Vagina (tissue), 2 donors: ENCODE measurements around the gene PTK6. TPM values are rescaled to one million over a fixed set of nuclear protein-coding genes. Genes with fewer than 3 reads are reported as not detected.

Source experiments
- DNase-seq, 2 donors: peaks; one replicate each; pipeline ENCODE4 v3.0.0-alpha.2; 2017; ENCODE audit errors: extremely low spot score in 2 of 2
- H3K27ac ChIP-seq: fragments of 200-600 bp; sonication (generic); one replicate; pipeline ENCODE4 v1.5.1; 2019
- H3K27me3 ChIP-seq: fragments of 200-600 bp; sonication (generic); one replicate; pipeline ENCODE4 v1.5.1; 2019
- H3K36me3 ChIP-seq, 2 donors: fragments of 200-600 bp; sonication (generic); one replicate each; pipeline ENCODE4 v1.5.1; 2017 to 2019
- H3K4me1 ChIP-seq: fragments of 200-600 bp; sonication (generic); one replicate; pipeline ENCODE4 v1.5.1; 2019
- H3K4me3 ChIP-seq, 2 donors: fragments of 200-600 bp; sonication (generic); 1 replicate in 1 of 2; 2 replicates in 1 of 2; pipeline ENCODE4 v1.5.1; 2016 to 2019
- H3K9me3 ChIP-seq: fragments of 200-600 bp; sonication (generic); one replicate; pipeline ENCODE4 v1.5.1; 2019
- POLR2A ChIP-seq, 2 donors: fragments of 450-650 bp; IDR thresholded peaks; one replicate each; pipeline ENCODE4 v1.6.1; 2017; ENCODE audit warnings: antibody characterized with exemption in 2 of 2, mild to moderate bottlenecking in 2 of 2, moderate library complexity in 2 of 2
- POLR2AphosphoS5 ChIP-seq, 2 donors: sonication (generic); formaldehyde crosslinking; IDR thresholded peaks; one replicate each; pipeline ENCODE4 v1.9.0; 2017; ENCODE audit warnings: antibody characterized with exemption in 2 of 2, mild to moderate bottlenecking in 2 of 2, low read depth in 1 of 2; ENCODE audit not compliant: insufficient read depth in 1 of 2
- intact Hi-C: fragments of 100-400 bp; cut with DNase I; formaldehyde crosslinking; loops from one replicate; pipeline ENCODE4 v1.15.1; 2023
- total RNA-seq: library from RNA; depleted of rRNA; stranded (reverse); fragments of >200 nt; gene quantifications from one replicate; pipeline ENCODE4 v1.2.3, GENCODE V29; 2016
- TF ChIP-seq, protein P1 (sequence below), 3 experiments: fragments of 450-650 bp in 2 of 3; fragments of 200-600 bp in 1 of 3; sonication (generic) in 1 of 3; IDR thresholded peaks; one replicate each; pipeline ENCODE4 v1.5.1; 2017 to 2019; ENCODE audit warnings: antibody characterized with exemption in 3 of 3, mild to moderate bottlenecking in 2 of 3, moderate library complexity in 2 of 3

The PTK6 gene
- total RNA-seq, 1 donor from 2014 or later, result 25.8 TPM

DNA sequence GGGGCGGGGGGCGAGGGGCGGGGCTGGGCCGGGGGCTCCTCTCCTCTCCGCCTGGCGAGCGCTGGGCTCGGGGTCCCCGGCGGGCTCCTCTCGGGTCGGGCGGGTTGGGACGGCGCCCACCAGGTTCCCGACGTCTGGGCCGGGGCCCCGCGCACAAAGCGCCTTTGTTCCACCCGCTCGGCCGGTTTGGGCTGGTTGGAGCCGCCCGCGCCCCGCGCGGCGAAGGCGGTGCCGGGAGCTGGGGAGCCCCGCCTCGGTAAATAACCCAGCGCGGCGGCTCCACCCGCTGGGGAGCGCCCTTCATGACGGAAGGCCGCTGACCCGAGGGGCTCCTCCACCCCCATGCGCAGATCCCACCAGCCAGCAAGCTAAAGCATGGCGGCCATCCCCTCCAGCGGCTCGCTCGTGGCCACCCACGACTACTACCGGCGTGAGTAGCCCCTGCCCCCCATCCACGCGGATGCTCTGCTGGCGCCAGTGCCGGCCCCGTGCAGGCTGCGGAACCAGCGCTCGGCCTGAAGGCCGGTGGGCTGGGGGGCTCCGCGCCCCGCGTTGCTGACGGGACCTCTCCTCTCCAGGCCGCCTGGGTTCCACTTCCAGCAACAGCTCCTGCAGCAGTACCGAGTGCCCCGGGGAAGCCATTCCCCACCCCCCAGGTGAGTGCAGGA lies 16.1 kb downstream of the PTK6 start:
- no peaks in the 10 kb centered on the region for H3K36me3 ChIP-seq
- no peaks in the 10 kb centered on the region for H3K27me3 ChIP-seq
- TF ChIP-seq POLR2AphosphoS5 (IDR thresholded peaks at IDR 0.05; ENCODE audit: insufficient read depth in 1 of 2, low read depth in 1 of 2), result no peak
- no peak for TF ChIP-seq POLR2A (IDR thresholded peaks at IDR 0.05)
- TF ChIP-seq, protein P1, sequence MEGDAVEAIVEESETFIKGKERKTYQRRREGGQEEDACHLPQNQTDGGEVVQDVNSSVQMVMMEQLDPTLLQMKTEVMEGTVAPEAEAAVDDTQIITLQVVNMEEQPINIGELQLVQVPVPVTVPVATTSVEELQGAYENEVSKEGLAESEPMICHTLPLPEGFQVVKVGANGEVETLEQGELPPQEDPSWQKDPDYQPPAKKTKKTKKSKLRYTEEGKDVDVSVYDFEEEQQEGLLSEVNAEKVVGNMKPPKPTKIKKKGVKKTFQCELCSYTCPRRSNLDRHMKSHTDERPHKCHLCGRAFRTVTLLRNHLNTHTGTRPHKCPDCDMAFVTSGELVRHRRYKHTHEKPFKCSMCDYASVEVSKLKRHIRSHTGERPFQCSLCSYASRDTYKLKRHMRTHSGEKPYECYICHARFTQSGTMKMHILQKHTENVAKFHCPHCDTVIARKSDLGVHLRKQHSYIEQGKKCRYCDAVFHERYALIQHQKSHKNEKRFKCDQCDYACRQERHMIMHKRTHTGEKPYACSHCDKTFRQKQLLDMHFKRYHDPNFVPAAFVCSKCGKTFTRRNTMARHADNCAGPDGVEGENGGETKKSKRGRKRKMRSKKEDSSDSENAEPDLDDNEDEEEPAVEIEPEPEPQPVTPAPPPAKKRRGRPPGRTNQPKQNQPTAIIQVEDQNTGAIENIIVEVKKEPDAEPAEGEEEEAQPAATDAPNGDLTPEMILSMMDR (IDR thresholded peaks at IDR 0.05), result no peak
- H3K4me1 ChIP-seq, result peaks cover 35% of the 10 kb centered on the region
- H3K9me3 ChIP-seq, result no peaks in the 10 kb centered on the region
- H3K27ac ChIP-seq, result peak overlapping the region; percentile 97
- no peak for DNase-seq
- peak overlapping the region; percentile 58 to 94 for H3K4me3 ChIP-seq
- intact Hi-C loops, result no loop called here

DNA sequence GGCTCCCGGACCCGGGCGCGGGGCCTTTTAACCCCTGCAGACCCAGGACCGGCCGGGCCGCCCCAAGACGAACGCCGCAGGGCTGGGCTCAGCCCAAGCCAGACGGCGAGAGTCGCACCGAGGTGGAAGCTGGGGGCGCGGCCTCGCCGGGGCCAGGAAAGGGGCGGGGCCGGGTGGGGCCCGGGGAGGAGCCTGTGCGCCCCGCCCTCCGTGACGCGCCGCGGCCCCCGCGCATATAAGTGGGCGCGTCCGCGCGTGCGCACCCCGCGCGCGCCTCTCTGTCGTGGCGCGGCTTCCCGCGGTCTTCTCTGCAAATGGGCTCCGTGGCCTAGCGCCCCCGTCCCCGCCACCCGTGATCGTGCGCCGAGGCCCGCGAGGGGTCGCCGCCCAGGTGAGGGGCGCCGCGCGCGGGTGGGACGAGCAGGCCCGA lies 16.7 kb downstream of the PTK6 start, which contains the start of gene PPDPF:
TSS of gene PPDPF (plus strand) at position 262 of the 430 bp plus-strand sequence. CDS start 544 bp downstream, outside the sequence.
- peaks cover 35% of the 10 kb centered on the region for H3K4me1 ChIP-seq
- peak within 1 kb of the TSS; percentile 97 for H3K27ac ChIP-seq
- H3K9me3 ChIP-seq, result no peaks in the 10 kb centered on the region
- H3K4me3 ChIP-seq, result peak within 1 kb of the TSS; percentile 58 to 94
- TF ChIP-seq POLR2AphosphoS5 (IDR thresholded peaks at IDR 0.05; ENCODE audit: insufficient read depth in 1 of 2, low read depth in 1 of 2) (peak in 1 of 2 donors; percentile 67), POLR2A (IDR thresholded peaks at IDR 0.05) (peak in 1 of 2 donors; percentile 93)
- TF ChIP-seq, protein P1 (IDR thresholded peaks at IDR 0.05), result no peak
- no peak for DNase-seq
- no peaks in the 10 kb centered on the region for H3K36me3 ChIP-seq
- intact Hi-C loops, result no loop called here
- H3K27me3 ChIP-seq, result no peaks in the 10 kb centered on the region

DNA sequence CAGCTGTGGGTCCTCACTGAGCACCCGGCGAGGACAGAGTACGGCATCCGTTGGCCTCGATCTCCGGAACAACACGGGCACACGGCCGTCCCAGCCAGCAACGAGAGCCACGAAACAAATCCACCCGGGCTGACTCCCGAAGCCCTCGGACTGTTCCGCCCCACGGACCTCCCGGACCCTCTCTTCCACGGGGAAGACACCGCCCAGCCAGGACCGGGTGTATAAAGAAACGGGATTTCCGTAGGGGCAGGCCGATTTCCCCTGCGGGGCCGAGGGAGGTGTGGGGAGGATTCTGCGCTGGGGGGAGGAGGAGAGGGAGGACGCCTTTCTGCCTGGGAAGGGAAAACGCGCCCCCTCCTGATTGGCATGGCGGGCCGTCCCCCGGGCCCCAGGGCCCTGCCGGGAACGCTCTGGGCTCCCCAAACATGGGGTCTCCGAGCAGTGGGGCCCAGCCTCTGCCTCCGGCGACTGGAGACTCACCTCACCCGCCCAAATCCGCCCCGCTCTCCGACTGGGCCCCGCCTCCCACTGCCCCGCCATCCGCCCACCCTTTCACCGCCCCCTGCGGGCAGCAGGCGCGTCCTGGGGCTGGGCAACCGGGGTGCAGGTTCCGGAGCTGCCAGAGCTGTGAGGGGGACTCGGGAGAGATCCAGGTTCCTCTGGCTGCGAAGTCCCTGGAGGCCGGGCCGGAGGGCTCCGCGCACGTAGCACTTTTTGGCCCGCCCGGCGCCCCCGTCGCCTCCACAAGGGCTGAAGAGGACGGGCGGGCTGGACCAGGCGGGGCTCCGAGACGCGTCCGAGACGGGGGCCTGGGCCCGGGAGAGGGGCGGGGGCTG lies 17.3 kb downstream of the PTK6 start:
- TF ChIP-seq POLR2AphosphoS5 (IDR thresholded peaks at IDR 0.05; ENCODE audit: insufficient read depth in 1 of 2, low read depth in 1 of 2), result peak in 1 of 2 donors; percentile 38
- TF ChIP-seq, protein P1 (IDR thresholded peaks at IDR 0.05), result no peak
- no peak for TF ChIP-seq POLR2A (IDR thresholded peaks at IDR 0.05)
- DNase-seq, result no peak
- intact Hi-C loops, result no loop called here

DNA sequence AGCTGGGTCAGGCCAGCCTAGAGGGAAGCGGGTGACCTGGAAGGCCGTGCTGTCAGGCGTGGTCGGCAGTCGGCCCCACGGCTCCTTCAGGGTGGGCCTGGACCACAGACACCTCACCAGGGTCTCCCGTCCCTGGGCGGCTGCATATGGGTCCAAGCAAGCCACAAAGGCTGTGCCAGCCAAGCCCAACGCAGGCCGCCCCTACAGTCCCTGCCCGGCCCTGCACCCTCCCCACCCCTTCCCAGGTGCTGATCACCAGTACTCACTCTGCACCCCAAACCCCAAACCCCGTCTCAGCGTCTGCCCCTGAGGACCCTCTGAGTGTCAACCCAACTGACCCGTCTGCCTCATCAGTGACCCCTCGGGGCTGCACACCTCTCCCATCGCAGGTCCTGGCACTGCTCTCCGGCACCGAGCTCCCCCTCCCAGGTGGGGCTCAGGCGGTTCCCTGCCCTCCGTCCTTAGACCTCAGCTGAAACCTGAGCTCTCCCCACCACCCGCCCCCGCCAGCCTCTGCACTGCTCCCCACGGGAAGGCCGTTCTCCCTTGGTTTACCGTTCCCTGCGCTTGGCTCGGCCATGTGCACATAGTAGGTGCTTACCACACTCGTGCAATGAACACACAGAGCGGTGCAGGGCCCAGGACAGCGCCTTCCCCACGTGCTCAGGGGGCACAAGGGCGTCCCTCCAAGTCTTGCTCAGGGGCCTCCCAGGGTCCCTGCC lies 18.1 kb downstream of the PTK6 start:
- Histone ChIP-seq H3K27me3 (no peaks in the 10 kb centered on the region), H3K27ac (peak overlapping the region; percentile 97), H3K36me3 (no peaks in the 10 kb centered on the region), H3K4me3 (peak overlapping the region; percentile 58 to 94), H3K4me1 (peaks cover 35% of the 10 kb centered on the region), H3K9me3 (no peaks in the 10 kb centered on the region)
- no peak for DNase-seq
- intact Hi-C loops, result no loop called here
- TF ChIP-seq POLR2AphosphoS5 (IDR thresholded peaks at IDR 0.05; ENCODE audit: insufficient read depth in 1 of 2, low read depth in 1 of 2) (no peak), POLR2A (IDR thresholded peaks at IDR 0.05) (no peak)
- TF ChIP-seq, protein P1 (IDR thresholded peaks at IDR 0.05), result no peak

More for the DNA sequence above, 17.3 kb downstream of the PTK6 start:
- peaks cover 35% of the 10 kb centered on the region for H3K4me1 ChIP-seq
- peak overlapping the region; percentile 97 for H3K27ac ChIP-seq
- H3K36me3 ChIP-seq, result no peaks in the 10 kb centered on the region
- H3K4me3 ChIP-seq, result peak overlapping the region; percentile 58 to 94
- no peaks in the 10 kb centered on the region for H3K9me3 ChIP-seq
- no peaks in the 10 kb centered on the region for H3K27me3 ChIP-seq
